ENCODE data around the gene KRTAP5-1. TPM values are rescaled to one million over a fixed set of nuclear protein-coding genes. Genes with fewer than 3 reads are reported as not detected.
"Not testable (repeated sequence)": the region's sequence is repeated elsewhere in the genome, so short reads cannot be mapped to it uniquely, and the experiment has no call there.

KRTAP5-1 gene
- polyA plus RNA-seq, 3 donors: 0.13 to 0.64 (median 0.48) TPM

DNA sequence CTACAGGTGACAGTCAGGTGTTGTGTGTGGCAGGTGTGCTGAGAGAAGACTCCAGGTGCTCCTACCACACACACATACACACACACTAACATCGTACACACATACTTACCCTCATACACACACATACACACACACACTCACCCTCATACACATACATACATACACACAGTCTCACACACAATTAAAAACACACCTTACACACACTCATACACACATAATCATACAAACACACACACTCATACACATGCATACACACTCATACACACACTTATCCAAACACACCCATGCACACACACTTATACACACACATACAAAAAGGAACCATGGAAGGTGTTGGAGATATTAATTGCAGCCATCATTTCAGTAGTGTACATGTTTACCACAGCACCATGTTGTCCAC lies 18.5 kb upstream of the KRTAP5-1 start:
- DNase-seq: no peak

- not testable (repeated sequence) for DNase-seq
Observed at GRCh38 chr11:1601663-1602062, 16.6 kb upstream of the KRTAP5-1 start.

- DNase-seq: no peak
Observed at GRCh38 chr11:1600626-1601025, 15.5 kb upstream of the KRTAP5-1 start.

GRCh38 chr11:1598816-1599215 lies 13.7 kb upstream of the KRTAP5-1 start:
- DNase-seq: no peak

DNA sequence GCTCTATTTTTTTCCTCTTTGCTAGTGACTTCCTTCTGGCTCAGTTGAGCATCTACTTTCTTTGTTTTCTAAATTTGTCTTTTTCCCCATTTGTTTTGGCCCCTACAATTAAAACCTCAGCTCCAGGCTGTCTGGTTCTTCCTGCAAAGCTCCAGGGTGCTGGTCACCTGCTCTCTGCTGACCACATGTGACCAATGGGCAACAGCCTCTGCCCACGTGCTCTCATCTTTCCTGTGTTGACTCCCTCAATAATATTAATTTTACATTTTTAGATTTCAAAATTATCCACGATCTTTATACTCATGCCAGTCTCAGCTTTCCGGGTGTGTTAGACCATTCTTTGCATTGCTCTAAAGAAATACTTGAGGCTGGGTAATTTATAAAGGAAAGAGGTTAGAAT lies 13.3 kb upstream of the KRTAP5-1 start:
- DNase-seq: not testable (repeated sequence)

GRCh38 chr11:1597994-1598380 lies 12.9 kb upstream of the KRTAP5-1 start, which contains the start of gene KRTAP5-2:
Gene KRTAP5-2, minus strand, starts transcription at chr11:1598294. Its CDS starts 44 bp downstream, at chr11:1598250.
- no peak for DNase-seq

GRCh38 chr11:1597331-1597993 lies 12.4 kb upstream of the KRTAP5-1 start:
- DNase-seq: no peak

- not testable (repeated sequence) for DNase-seq
Observed at GRCh38 chr11:1596576-1597121, 11.6 kb upstream of the KRTAP5-1 start.

- not testable (repeated sequence) for DNase-seq
Observed at GRCh38 chr11:1595994-1596575, 11.0 kb upstream of the KRTAP5-1 start.

DNA sequence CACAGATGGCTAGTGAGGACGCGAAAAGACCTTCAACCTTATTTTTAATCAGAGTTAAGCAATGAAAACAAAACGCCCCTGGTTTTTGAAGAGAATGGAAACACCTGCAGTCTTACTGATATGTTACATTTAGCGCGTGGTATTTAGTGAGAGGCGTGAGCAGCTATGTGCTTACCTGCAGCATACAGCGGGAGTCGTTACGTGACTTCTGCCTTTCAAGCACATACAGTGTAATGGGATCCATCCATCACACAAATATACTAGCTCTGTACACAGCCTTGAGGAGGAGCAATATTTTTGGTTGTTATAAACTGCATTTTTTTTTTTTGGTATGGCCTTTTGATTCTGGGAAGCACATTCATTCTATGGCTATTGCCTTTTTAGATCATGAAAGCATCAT lies 7.5 kb upstream of the KRTAP5-1 start:
- no peak for DNase-seq

GRCh38 chr11:1589996-1590395 lies 4.9 kb upstream of the KRTAP5-1 start:
- DNase-seq: no peak

GRCh38 chr11:1589191-1589963 lies 4.3 kb upstream of the KRTAP5-1 start:
- not testable (repeated sequence) for DNase-seq

- DNase-seq: no peak
Observed at GRCh38 chr11:1586699-1587098, 1.6 kb upstream of the KRTAP5-1 start.

- DNase-seq: not testable (repeated sequence)
Observed at GRCh38 chr11:1582909-1583308, 2.2 kb downstream of the KRTAP5-1 start.

GRCh38 chr11:1581976-1582375 lies 3.1 kb downstream of the KRTAP5-1 start:
- DNase-seq: no peak

- no peak for DNase-seq
Observed at GRCh38 chr11:1576825-1577224, 8.3 kb downstream of the KRTAP5-1 start.

- not testable (repeated sequence) for DNase-seq
Observed at GRCh38 chr11:1575756-1576155, 9.3 kb downstream of the KRTAP5-1 start.

DNA sequence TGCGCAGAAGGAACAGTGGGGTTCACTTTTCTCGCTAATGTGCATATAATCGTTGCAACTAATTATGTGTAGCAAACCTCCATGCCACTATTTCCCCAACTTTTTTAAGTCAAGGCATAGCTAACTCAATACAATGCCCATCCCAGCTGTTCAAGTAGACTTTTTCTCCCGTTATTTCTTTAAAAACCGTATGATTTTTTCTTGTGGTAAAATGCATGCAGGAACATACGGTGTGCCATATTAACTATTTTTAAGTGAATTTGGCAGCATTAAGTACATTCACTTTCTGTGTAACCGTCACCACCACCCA lies 10.2 kb downstream of the KRTAP5-1 start:
- DNase-seq: no peak

GRCh38 chr11:1574238-1574932 lies 10.7 kb downstream of the KRTAP5-1 start:
- no peak for DNase-seq

GRCh38 chr11:1573903-1574237 lies 11.2 kb downstream of the KRTAP5-1 start:
- DNase-seq: no peak

- DNase-seq: no peak
Observed at GRCh38 chr11:1573077-1573902, 11.8 kb downstream of the KRTAP5-1 start.

Data from renal pelvis (tissue), 4 donors.